GM19328 (cell line): Measurements from ENCODE around the gene LIMS1.
"Not testable (repeated sequence)": the region's sequence is repeated elsewhere in the genome, so short reads cannot be mapped to it uniquely, and the experiment has no call there.

Source experiments
- ATAC-seq: cut with Tn5 transposase; IDR thresholded peaks from one replicate; pipeline ENCODE4 v1.9.1; 2021; ENCODE audit warnings: mild to moderate bottlenecking, moderate library complexity; ENCODE audit not compliant: unreplicated experiment

Gene LIMS1

DNA sequence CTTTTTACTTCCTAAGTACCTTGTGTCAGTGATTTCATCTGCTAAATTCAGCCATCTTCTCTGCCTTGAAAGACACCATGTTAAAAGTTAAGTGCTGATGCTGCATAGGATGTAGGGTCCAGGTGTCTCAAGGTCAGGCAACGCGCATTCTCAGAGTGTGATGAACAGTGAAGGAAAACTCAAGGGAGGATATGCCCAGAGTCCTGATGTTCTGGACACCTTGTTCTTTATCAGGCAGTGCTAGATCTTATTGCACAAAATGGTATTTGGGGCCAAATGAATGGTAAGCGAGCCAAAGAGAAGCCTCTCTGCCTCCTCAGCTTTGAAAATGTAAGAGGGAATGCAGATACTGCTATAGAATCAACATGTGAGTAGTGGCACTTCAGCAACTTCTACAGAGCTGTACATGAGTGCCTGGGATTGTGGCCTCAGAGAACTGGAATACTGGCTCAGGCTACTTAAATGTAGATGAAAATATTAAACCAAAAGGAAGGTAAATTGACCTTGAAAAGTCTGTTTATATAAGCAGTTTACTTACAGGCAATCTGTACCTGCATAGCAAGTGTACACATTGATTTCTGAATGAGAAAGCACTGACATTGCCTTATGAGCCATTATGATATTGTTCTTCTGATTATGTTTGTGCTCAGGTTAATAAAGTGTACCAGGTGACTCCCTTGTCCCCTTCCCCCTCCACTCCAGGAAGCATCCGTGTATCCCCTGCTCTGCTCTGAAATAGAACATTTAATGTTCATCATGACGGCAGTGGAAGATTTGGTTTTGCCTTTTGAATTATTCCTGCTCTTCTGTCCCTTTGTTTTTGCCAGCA is 98.3 kb downstream of the LIMS1 start:
- no peak for ATAC-seq

DNA sequence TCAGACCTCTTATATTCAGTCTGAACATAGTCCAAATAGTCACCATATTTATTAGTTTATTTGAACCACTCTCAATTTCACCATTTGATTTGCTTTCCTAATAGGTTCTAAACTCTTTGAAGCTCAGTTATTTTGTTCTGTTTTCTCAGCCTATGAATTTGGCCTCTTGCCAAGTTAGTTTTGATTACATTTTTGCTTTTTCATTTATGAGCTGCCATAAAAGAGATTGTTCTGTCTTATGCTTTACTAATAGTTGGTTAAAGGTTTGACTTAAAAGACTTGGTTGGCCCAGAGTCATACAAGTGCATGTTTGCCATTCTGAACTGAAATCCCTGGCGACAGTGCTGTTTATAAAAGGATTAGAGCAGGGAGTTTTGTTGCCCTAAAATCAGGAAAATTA is 99.1 kb downstream of the LIMS1 start:
- ATAC-seq = no peak

- ATAC-seq = no peak
Measured at GRCh38 chr2:108634011-108634410, 99.7 kb downstream of the LIMS1 start.

- ATAC-seq = no peak
Measured at GRCh38 chr2:108634576-108635160, 100.4 kb downstream of the LIMS1 start.

GRCh38 chr2:108635630-108636354 is 101.5 kb downstream of the LIMS1 start:
- peak; percentile 14 for ATAC-seq

DNA sequence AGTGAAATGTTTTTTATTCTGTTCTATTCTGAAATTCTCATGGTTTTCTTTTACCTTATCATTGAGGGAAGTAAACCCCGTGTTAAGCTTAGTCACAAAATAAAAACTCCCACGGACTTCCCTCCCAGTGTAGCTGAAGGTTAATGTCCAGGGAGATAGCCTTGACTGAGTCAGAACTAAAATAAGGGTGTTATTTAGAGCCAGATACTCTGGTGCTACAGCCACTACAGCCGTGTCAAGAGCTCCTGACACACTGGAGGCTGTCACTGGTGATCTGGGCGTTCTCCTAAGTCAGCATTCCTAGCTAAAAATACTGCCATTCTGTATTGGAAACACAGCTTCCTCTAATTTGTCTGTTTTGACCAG is 103.0 kb downstream of the LIMS1 start:
- ATAC-seq = no peak

DNA sequence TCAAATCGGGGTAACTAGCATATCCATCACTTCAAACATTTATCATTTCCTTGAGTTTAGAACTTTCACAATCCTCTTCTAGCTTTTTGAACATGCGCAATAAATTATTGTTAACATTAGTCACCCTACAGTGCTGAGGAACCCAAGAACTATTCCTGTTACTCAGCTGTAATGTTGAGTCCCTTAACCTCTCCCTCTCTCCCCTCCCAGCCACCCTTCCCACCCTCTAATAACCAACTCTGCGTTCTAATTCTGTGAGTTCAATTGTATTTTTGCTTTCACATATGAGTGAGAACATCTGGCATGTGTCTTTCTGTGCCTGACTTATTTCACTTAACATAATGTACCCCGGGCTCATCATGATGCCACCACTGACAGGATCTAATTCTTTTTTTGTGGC is 106.5 kb downstream of the LIMS1 start:
- no peak for ATAC-seq

GRCh38 chr2:108641756-108642155 is 107.5 kb downstream of the LIMS1 start:
- ATAC-seq = no peak

DNA sequence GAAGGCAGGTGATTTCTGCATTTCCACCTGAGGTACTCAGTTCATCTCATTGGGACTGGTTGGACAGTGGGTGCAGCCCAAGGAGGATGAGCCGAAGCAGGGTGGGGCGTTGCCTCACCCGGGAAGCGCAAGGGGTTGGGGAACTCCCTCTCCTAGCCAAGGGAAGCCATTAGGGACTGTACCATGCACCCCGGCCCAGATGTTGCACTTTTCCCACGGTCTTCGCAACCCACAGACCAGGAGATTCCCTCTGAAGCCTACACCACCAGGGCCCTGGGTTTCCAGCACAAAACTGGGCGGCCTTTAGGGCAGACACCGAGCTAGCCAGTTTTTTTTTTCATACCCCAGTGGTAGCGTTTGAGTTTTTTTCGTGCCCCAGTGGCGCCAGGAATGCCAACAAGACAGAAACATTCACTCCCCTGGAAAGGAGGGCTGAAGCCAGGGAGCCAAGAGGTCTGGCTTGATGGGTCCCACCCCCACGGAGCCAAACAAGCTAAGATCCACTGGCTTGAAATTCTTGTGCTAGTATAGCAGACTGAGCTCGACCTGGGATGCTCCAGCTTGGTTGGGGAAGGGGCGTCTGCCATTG is 109.1 kb downstream of the LIMS1 start:
- no peak for ATAC-seq

- not testable (repeated sequence) for ATAC-seq
Measured at GRCh38 chr2:108643862-108644261, 109.6 kb downstream of the LIMS1 start.

GRCh38 chr2:108644446-108644845 is 110.2 kb downstream of the LIMS1 start:
- not testable (repeated sequence) for ATAC-seq

DNA sequence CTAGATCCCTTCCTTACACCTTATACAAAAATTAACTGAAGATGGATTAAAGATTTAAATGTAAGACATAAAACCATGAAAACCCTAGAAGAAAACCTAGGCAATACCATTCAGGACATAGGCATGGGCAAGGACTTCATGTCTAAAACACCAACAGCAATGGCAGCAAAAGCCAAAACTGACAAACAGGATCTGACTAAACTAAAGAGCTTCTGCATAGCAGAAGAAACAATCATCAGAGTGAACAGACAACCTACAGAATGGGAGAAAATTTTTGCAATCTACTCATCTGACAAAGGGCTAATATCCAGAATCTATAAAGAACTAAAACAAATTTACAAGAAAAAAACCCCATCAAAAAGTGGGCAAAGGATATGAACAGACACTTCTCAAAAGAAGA is 114.5 kb downstream of the LIMS1 start:
- ATAC-seq = not testable (repeated sequence)

DNA sequence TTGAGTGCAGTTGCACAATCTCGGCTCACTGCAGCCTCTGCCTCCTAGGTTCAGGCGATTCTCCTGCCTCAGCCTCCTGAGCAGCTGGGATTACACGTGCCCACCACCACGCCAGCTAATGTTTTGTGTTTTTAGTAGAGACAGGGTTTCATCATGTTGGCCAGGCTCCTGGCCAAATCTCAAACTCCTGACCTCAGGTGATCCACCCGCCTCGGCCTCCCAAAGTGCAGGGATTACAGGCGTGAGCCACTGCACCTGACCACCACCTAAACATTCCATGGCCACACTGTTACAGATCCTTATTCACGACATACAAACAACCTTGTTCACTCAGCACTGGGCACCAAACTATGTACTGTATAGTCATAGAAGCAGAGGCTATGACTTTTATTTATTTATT is 116.2 kb downstream of the LIMS1 start:
- not testable (repeated sequence) for ATAC-seq

DNA sequence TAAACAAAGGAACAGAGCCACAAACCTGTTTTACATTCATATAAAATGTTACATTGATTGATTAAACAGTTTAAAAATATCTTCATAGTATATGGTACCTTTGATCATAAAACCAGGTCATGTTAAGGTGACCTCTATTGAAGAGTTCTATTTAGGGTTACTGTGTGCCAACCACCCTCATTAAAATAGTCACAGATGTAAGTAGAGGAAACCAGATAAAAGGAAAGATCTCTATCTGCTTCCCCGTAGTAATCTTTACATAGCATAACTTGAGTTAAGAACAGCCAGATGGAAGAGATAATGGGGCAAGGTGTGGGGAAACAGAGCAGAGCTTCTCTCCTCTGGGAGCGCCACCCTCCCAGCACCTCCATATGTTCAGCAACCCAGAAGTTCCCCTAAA is 117.2 kb downstream of the LIMS1 start:
- not testable (repeated sequence) for ATAC-seq

DNA sequence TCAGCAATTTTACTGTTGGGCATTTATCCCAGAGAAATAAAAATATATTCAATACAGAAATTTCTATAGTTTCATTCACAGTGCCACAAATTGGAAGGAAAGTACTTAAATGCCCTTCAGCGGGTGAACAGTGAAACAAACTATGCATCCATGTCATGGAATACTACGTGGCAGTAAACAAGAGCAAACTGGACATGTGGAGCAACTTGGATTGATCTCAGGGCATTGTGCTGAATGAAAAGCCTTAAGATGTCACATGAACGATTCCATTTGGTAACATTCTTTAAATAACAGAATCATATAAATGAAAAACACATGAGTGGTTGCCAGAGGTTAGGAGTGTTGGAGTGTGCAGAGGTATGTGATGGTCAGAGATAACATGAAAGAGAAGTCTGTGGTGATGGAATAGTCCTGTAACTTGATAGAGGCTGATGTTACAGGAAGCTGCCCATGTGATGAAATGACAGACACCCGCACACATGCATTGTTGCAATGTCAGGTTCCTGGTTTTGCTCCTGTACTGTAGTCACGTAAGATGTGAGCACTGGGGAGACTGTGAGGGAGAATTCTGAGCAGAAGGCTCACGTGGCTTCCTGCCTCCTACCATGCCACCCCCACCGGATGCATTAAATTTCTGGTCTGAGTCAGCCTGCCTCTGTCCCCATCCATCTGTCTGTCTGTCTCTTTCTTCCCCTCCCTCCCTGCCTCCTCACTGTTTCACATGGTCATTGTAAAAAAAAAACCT is 118.1 kb downstream of the LIMS1 start:
- ATAC-seq = peak; percentile 97

DNA sequence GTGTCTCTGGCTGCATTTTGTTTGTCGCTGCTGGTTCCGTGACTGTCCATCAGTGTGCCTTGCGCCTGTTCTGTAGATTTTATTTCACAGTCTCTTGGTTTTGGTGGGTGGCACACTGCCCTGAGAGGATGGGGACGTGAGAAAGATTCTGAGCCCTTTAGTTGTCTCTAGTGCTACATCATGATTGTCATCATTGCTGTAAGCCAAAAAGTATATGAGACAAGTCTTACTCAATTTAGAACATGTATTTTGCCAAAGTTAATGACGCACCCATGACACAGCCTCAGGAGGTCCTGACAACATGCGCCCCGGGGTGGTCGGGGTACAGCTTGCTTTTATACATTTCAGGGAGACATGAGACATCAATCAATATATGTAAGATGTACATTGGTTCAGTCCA is 119.2 kb downstream of the LIMS1 start:
- ATAC-seq = not testable (repeated sequence)

DNA sequence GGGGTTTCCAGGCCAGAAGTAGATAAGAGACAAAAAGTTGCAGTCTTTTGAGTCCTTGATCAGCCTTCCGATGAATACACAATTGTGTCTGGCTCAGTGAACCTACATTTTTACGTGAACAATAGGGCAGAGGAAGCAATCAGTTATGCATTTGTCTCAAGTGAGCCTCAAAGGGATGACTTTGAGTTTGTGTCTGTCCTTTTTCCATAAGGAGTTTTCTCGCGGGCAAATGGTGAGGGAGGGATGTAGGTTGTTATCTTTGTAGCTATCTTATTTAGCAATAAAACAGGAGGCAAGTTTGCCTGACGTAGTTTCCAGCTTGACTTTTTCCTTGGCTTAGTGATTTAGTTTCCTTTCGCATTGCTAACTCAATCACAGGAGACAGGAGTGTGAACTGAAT is 119.6 kb downstream of the LIMS1 start:
- ATAC-seq = not testable (repeated sequence)

DNA sequence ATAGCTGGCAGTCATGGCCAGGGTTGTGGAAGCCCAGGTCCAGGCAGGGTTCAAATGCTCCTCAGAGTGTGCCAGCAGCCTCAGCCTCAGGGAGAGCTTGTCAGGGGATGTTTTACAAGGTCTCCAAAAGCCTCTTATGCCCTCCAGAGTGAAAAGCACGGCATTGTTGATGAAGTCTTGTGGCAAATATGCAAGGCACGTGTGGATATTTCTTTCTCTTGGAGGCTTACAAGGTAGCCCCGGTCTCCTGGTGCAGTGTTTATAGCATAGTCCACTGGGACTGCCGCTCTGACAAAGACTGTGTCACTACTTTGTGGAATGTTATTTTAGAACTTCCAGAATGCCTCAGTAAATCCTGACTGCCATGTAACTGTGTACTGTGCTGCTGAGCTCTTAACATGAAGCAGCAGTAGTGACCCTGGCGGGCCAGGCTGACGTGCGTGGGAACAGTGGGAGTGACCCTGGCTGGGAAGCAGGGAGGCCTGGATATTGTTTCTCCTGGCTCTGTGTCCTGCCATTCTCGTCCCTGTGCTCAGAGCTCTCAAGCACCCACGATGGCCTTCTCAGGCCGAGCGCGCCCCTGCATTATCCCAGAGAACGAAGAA is 120.4 kb downstream of the LIMS1 start:
- not testable (repeated sequence) for ATAC-seq

- ATAC-seq = not testable (repeated sequence)
Measured at GRCh38 chr2:108655270-108655669, 121.0 kb downstream of the LIMS1 start.

DNA sequence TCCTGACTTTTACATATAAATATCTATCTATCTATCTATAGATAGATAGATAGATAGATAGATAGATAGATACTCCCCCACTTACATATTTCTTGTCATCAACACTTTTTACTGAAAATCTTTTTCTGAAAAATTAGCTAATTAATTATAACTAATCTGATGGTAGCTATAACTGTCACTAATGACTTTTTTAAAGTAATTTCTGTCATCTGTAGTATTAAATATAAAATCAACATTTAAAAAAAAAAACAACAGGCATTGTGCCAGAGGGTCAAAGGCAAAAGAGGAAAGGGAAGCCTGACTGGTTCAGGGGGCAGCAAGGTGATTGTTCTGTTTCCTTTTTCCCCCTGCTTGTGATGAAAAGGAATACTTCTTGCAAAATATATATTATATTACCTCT is 122.0 kb downstream of the LIMS1 start:
- ATAC-seq = not testable (repeated sequence)
